SU-DHL-6 (cell line): ENCODE measurements around the gene ARMH4.

Experiments
- H2AFZ ChIP-seq: fragments of 200-600 bp; sonication (generic); 2 replicates; pipeline ENCODE4 v1.6.1; 2014; ENCODE audit warnings: low read depth, mild to moderate bottlenecking, moderate library complexity, mixed read lengths, antibody characterized with exemption, low read length; ENCODE audit not compliant: severe bottlenecking
- H3F3A ChIP-seq: fragments of 200-600 bp; shearing (Covaris generic); 2 replicates; pipeline ENCODE4 v1.6.0; 2016; ENCODE audit warnings: antibody characterized with exemption, mild to moderate bottlenecking; ENCODE audit not compliant: insufficient read depth
- H3K27ac ChIP-seq: fragments of 200-600 bp; sonication (generic); 2 replicates; pipeline ENCODE4 v1.5.1; 2016; ENCODE audit warnings: low read depth, mild to moderate bottlenecking, low read length, moderate library complexity, mixed read lengths
- H3K27me3 ChIP-seq: fragments of 200-600 bp; sonication (generic), shearing (Covaris generic); 2 replicates; pipeline ENCODE4 v1.6.0; 2014; ENCODE audit warnings: mild to moderate bottlenecking, low read length
- H3K36me3 ChIP-seq: fragments of 200-600 bp; sonication (generic); 2 replicates; pipeline ENCODE4 v1.6.1; 2014; ENCODE audit warnings: mild to moderate bottlenecking, low read length, mixed read lengths
- H3K4me2 ChIP-seq: fragments of 300-600, 200-600 bp; shearing (Covaris generic), sonication (generic); 2 replicates; pipeline ENCODE4 v1.6.0; 2014; ENCODE audit warnings: low read length, low read depth, mild to moderate bottlenecking; ENCODE audit not compliant: poor library complexity, severe bottlenecking
- H3K4me3 ChIP-seq: fragments of 200-600 bp; sonication (generic); 2 replicates; pipeline ENCODE4 v1.5.1; 2014; ENCODE audit warnings: antibody characterized with exemption, low read length, mild to moderate bottlenecking, mixed read lengths; ENCODE audit not compliant: insufficient read depth, poor library complexity, severe bottlenecking
- H3K79me2 ChIP-seq: fragments of 200-600 bp; sonication (generic); 2 replicates; pipeline ENCODE4 v1.6.1; 2014; ENCODE audit warnings: mild to moderate bottlenecking, low read length, moderate library complexity; ENCODE audit not compliant: insufficient read depth
- H3K9ac ChIP-seq: fragments of 200-600 bp; sonication (generic); 2 replicates; pipeline ENCODE4 v1.7.0; 2014; ENCODE audit warnings: mild to moderate bottlenecking, low read length
- H3K9me2 ChIP-seq: fragments of 200-600 bp; sonication (generic); replicated peaks from 2 replicates; pipeline ENCODE4 v1.6.1; 2014; ENCODE audit warnings: low read length; ENCODE audit not compliant: insufficient read depth
- H3K9me3 ChIP-seq: fragments of 200-600 bp; sonication (generic); 2 replicates; pipeline ENCODE4 v1.6.1; 2014; ENCODE audit warnings: low read length, mixed read lengths; ENCODE audit not compliant: insufficient read depth
- H4K20me1 ChIP-seq: fragments of 200-600 bp; sonication (generic); 2 replicates; pipeline ENCODE4 v1.6.1; 2014; ENCODE audit warnings: low read depth, mild to moderate bottlenecking, antibody characterized with exemption, low read length, moderate library complexity, mixed read lengths
- CTCF ChIP-seq: fragments of 200-600 bp; sonication (generic); IDR thresholded peaks from one replicate; pipeline ENCODE4 v1.5.1; 2017; ENCODE audit warnings: antibody characterized with exemption, mild to moderate bottlenecking, low read length, moderate library complexity; ENCODE audit not compliant: insufficient read depth, poor library complexity, severe bottlenecking
- EZH2phosphoT487 ChIP-seq: fragments of 200-600 bp; sonication (generic), shearing (Covaris generic); conservative IDR thresholded peaks from 2 replicates; pipeline ENCODE4 v1.6.1; 2018; ENCODE audit warnings: mild to moderate bottlenecking, antibody characterized with exemption, low read length, moderate library complexity, mixed read lengths

Gene ARMH4

DNA sequence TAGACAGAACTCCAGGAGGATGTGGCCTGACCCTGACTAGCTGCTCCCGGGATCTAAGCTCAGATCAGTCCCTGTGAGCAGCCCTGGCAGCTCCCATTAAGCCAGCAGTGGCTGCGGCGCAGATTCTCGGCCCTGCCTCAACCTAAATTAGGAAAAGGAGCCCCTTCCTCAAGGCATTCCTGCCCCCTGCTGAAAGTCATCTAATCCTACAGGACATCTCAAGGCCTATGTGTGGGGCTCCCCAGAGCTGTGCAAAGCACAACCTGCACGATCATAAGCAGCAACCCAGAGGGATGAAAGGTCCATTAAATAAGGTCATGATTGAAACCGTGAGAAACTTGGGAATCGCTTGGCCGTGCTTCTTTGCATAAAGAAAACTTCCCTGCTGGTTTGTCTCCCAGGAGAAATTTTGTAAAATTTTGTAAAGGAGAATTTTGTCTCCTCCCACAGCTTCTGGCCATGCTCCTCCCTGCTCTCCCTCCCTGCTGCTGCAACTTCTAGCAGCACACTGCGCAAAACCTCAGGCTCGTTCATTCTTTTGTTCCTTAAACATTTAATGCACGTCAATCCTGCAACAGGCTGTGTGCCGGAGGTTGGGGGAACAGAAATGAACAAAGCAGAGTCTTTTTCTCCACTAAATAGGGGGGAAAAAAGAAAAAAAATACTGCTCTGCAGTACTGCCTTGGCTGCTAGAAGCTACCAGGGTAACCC lies 189.5 kb downstream of the ARMH4 start:
- Histone ChIP-seq H3K9ac (no peak overlapping the region), H3K36me3 (no peaks in the 10 kb centered on the region), H3K4me3 (no peak overlapping the region), H3K9me2 (no peaks in the 10 kb centered on the region), H3F3A (no peaks in the 10 kb centered on the region), H2AFZ (no peak overlapping the region), H4K20me1 (no peaks in the 10 kb centered on the region), H3K27ac (no peak overlapping the region), H3K79me2 (no peaks in the 10 kb centered on the region), H3K4me2 (no peak overlapping the region), H3K9me3 (no peaks in the 10 kb centered on the region), H3K27me3 (no peaks in the 10 kb centered on the region)
- TF ChIP-seq EZH2phosphoT487 (no peak), CTCF (no peak)

- no peaks in the 10 kb centered on the region for H3K27me3 ChIP-seq
- H3K4me2 ChIP-seq, result no peak overlapping the region
- no peaks in the 10 kb centered on the region for H3K9me3 ChIP-seq
- H3K79me2 ChIP-seq, result no peaks in the 10 kb centered on the region
- H2AFZ ChIP-seq, result no peak overlapping the region
- H3K4me3 ChIP-seq, result no peak overlapping the region
- H3K27ac ChIP-seq, result no peak overlapping the region
- TF ChIP-seq EZH2phosphoT487 (no peak), CTCF (no peak)
- H3K36me3 ChIP-seq, result no peaks in the 10 kb centered on the region
- H3K9ac ChIP-seq, result no peak overlapping the region
- H4K20me1 ChIP-seq, result no peaks in the 10 kb centered on the region
- H3K9me2 ChIP-seq, result no peaks in the 10 kb centered on the region
- no peaks in the 10 kb centered on the region for H3F3A ChIP-seq
Observed at GRCh38 chr14:57961786-57962060, 190.3 kb downstream of the ARMH4 start.

DNA sequence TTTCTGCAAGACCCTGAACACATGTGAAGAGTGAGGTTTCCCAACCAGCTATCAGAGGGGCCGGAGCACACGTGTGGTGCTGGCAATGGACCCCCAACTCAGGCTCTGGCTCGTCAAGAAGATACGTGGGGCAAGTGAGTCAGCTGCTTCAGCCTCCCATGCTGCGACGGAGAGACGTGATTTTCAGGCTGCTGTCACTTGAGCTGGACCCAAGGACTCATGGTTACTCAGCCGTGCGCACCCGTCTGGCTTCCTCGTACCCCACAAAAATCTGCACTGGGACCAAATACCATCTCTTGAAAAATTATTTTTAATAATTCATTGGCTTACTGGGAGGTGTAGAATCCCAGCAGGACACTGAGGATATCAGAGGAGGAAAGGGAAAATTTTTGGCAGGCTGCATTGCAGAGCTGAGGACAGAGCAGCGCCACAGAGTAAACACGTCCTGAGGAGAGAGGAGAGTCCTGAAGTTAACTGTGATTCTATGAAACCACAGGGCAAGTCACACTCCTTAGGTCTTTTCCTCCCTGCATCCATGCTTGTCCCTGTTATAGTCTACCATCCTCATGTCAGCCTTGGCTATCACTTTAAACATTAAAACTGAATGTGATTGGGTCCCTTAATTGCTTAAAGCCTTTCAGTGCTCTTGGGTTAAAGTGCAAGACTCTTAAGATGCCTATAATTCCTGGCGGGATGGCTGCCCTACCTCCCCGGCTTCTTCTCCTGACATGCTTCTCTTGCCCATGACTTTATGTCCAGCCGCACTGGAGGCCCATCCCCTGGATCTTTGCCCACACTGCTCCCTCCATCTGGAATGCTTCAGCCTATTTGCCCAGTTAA lies 190.8 kb downstream of the ARMH4 start:
- no peak for TF ChIP-seq CTCF
- TF ChIP-seq EZH2phosphoT487, result no peak
- no peak overlapping the region for H3K9ac ChIP-seq
- H3K27ac ChIP-seq, result no peak overlapping the region
- no peaks in the 10 kb centered on the region for H3K9me3 ChIP-seq
- no peaks in the 10 kb centered on the region for H3K9me2 ChIP-seq
- H3K36me3 ChIP-seq, result no peaks in the 10 kb centered on the region
- no peak overlapping the region for H3K4me2 ChIP-seq
- no peak overlapping the region for H2AFZ ChIP-seq
- H3K79me2 ChIP-seq, result no peaks in the 10 kb centered on the region
- no peaks in the 10 kb centered on the region for H3K27me3 ChIP-seq
- no peak overlapping the region for H3K4me3 ChIP-seq
- H3F3A ChIP-seq, result no peaks in the 10 kb centered on the region
- no peaks in the 10 kb centered on the region for H4K20me1 ChIP-seq
